Panc1 (cell line): ENCODE results near the gene PFKM. TPM values are rescaled to one million over a fixed set of nuclear protein-coding genes. Genes with fewer than 3 reads are reported as not detected.

Experiments
- ATAC-seq: fragments of 200-7000 bp; cut with Tn5 transposase; 2 replicates; pipeline ENCODE4 v1.9.1; 2020; ENCODE audit warnings: mild to moderate bottlenecking, moderate library complexity
- BruUV-seq: library from RNA; stranded (reverse); fragments of 400-500 nt; replicated peaks from 2 replicates; lab custom pipeline; 2021; lab: Mats Ljungman, UMichigan
- CTCF ChIA-PET: fragments of 300-600 bp; sonication (Branson Sonifier 250); formaldehyde crosslinking; loops from one replicate; lab custom pipeline; 2022; ENCODE audit warnings: antibody characterized with exemption; lab: Charles Lee
- POLR2A ChIA-PET: fragments of 300-600 bp; sonication (Branson Sonifier 250); formaldehyde crosslinking; loops from one replicate; lab custom pipeline; 2022; ENCODE audit warnings: antibody characterized with exemption; lab: Charles Lee
- DNase-seq: peaks from one replicate; pipeline ENCODE4 v3.0.0-alpha.2; 2010; ENCODE audit warnings: low read depth, low spot score
- H3K27ac ChIP-seq: 2 replicates; pipeline ENCODE4 v1.5.1; 2011; ENCODE audit warnings: mild to moderate bottlenecking, low read length, inconsistent platforms
- H3K27me3 ChIP-seq: fragments of 200-500 bp; sonication (Bioruptor generic); 2 replicates; pipeline ENCODE4 v1.6.0; 2014; ENCODE audit warnings: low read length, inconsistent platforms; ENCODE audit not compliant: control insufficient read depth, insufficient read depth
- H3K36me3 ChIP-seq: fragments of 200-500 bp; sonication (Bioruptor generic); 2 replicates; pipeline ENCODE4 v1.5.1; 2014; ENCODE audit warnings: inconsistent platforms, mild to moderate bottlenecking, low read length, moderate library complexity; ENCODE audit not compliant: control insufficient read depth, insufficient read depth
- H3K4me1 ChIP-seq: 2 replicates; pipeline ENCODE4 v1.5.1; 2011; ENCODE audit warnings: inconsistent platforms, mild to moderate bottlenecking, low read length, moderate library complexity; ENCODE audit not compliant: control insufficient read depth, insufficient read depth
- H3K4me3 ChIP-seq, 2 experiments: 2 replicates each; pipeline ENCODE4 v1.5.1; 2011 to 2012; ENCODE audit warnings: low read depth in 2 of 2, low read length in 2 of 2, mild to moderate bottlenecking in 2 of 2, inconsistent platforms in 1 of 2, moderate library complexity in 1 of 2
- H3K9me3 ChIP-seq: fragments of 200-500 bp; sonication (Bioruptor generic); 2 replicates; pipeline ENCODE4 v1.5.1; 2014; ENCODE audit warnings: low read depth, mild to moderate bottlenecking, inconsistent platforms, low read length, moderate library complexity; ENCODE audit not compliant: control insufficient read depth, insufficient read depth
- CTCF ChIP-seq: fragments of 450-650 bp; IDR thresholded peaks from 2 replicates; pipeline ENCODE4 v1.5.1; 2017; ENCODE audit warnings: mild to moderate bottlenecking
- POLR2AphosphoS5 ChIP-seq: IDR thresholded peaks from 2 replicates; pipeline ENCODE4 v1.6.1; 2012; ENCODE audit warnings: mild to moderate bottlenecking, low read depth, low read length, moderate library complexity
- REST ChIP-seq, 2 experiments: IDR thresholded peaks; 2 replicates each; pipeline ENCODE4 v1.6.1; 2011 to 2012; ENCODE audit warnings: low read depth in 2 of 2, control low read depth in 1 of 2, low read length in 1 of 2, mild to moderate bottlenecking in 1 of 2, moderate library complexity in 1 of 2; ENCODE audit not compliant: insufficient read depth in 1 of 2
- SIN3A ChIP-seq: IDR thresholded peaks from 2 replicates; pipeline ENCODE4 v1.6.1; 2012; ENCODE audit warnings: low read depth, mild to moderate bottlenecking, low read length, moderate library complexity, borderline replicate concordance; ENCODE audit not compliant: insufficient read depth
- TCF7L2 ChIP-seq: IDR thresholded peaks from 2 replicates; pipeline ENCODE4 v1.6.1; 2011; ENCODE audit warnings: mild to moderate bottlenecking, low read depth, low read length, inconsistent platforms
- in situ Hi-C: cut with HindIII; loops from 2 replicates; pipeline ENCODE4 v1.10.0; 2016; ENCODE audit warnings: low sequenced_read_pairs, low pct_unique_long_range_greater_than_20kb
- intact Hi-C: fragments of 100-400 bp; cut with micrococcal nuclease; formaldehyde crosslinking; loops from one replicate; pipeline ENCODE4 v1.10.0; 2022; ENCODE audit not compliant: unreplicated experiment
- total RNA-seq: library from RNA; stranded (reverse); gene quantifications from one replicate; pipeline ENCODE4 v1.2.1, GENCODE V29; 2021; ENCODE audit not compliant: unreplicated experiment

The PFKM gene
- total RNA-seq, 1 experiment from 2014 or later = 56.1 TPM

- H3K36me3 ChIP-seq = no peaks in the 10 kb centered on the region; the same call in 1 of the 2 replicates
- peaks cover 11% of the 10 kb centered on the region for H3K4me1 ChIP-seq
- BruUV-seq = no TSS peak
- H3K27ac ChIP-seq = no peak overlapping the region
- TF ChIP-seq REST (IDR thresholded peaks at IDR 0.05; ENCODE audit: insufficient read depth in 1 of 2, low read depth in 2 of 2, low read length in 1 of 2) (no peak), POLR2AphosphoS5 (no peak), SIN3A (no peak), TCF7L2 (no peak), CTCF (no peak)
- DNase-seq (no peak), ATAC-seq (no peak)
- no peaks in the 10 kb centered on the region for H3K27me3 ChIP-seq
- no peak overlapping the region for H3K4me3 ChIP-seq
- POLR2A ChIA-PET = no interaction called here
- intact Hi-C loops (no loop called here), in situ Hi-C loops (no loop called here)
- H3K9me3 ChIP-seq = no peaks in the 10 kb centered on the region
- CTCF ChIA-PET = no interaction called here
These were observed 3.2 kb upstream of the PFKM start for GRCh38 chr12:48115957-48116356.

- intact Hi-C loops = no loop called here
- BruUV-seq = no TSS peak
- Histone ChIP-seq H3K4me1 (peaks cover 11% of the 10 kb centered on the region), H3K36me3 (peaks cover 5% of the 10 kb centered on the region), H3K4me3 (peak overlapping the region; percentile 76 to 93), H3K27ac (peak overlapping the region; percentile 80), H3K9me3 (no peaks in the 10 kb centered on the region), H3K27me3 (no peaks in the 10 kb centered on the region)
- in situ Hi-C loops = no loop called here
- ChIA-PET POLR2A (no interaction called here), CTCF (no interaction called here)
- no peak for ATAC-seq
- TF ChIP-seq SIN3A (no peak), POLR2AphosphoS5 (no peak), CTCF (no peak), REST (IDR thresholded peaks at IDR 0.05; ENCODE audit: insufficient read depth in 1 of 2, low read depth in 2 of 2, low read length in 1 of 2) (no peak), TCF7L2 (no peak)
- DNase-seq = no peak
These were observed 786 bp upstream of the PFKM start for GRCh38 chr12:48118284-48118871.
